GM10266 (cell line): Measurements from ENCODE around the gene AMBP.

Experiments
- DNase-seq: peaks from one replicate; pipeline ENCODE4 v3.0.0; 2012; ENCODE audit errors: extremely low spot score
- CTCF ChIP-seq: IDR thresholded peaks from 2 replicates; pipeline ENCODE4 v1.5.1; 2012; ENCODE audit warnings: mild to moderate bottlenecking, low read depth; ENCODE audit not compliant: control insufficient read depth, insufficient read depth; ENCODE audit errors: missing control alignments

The AMBP gene

DNA sequence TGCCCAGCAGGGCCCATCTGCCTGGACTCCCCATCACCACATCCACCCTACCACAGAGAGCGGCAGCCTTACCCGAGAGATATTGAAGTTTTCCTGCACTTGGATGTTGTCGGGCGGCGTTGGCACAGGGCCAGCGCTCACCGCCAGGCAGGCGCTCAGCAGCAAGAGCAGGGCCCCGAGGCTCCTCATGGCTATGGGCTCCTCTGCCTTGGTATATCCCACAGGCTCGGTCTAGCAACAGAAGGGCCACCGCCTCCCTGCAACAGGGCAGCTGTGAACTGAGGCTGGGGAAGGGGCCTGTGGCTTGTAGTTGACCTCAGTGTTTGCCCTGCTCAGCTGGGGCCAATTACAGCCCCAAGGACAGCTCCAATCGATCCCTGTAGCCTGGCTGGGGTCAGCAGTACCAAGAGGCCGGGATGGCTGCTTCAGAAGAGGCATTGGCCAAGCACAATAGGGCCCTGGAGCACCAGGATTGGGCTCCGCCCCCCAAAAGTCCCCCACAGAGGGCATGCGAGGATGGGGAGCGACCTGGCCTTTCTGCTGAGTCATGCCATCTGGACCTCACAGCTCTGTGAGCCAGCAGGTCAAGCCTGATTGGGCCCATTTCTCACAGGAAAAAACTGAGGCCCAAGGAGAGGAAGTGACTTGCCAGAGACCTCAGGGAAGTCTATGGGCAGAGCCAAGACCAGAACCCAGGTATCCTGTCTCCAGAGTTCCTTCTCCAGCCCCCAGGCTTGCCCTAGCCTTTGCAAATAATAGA, at the start of gene AMBP:
AMBP (minus strand) TSS at position 280 of the 760 bp plus-strand sequence; CDS start at position 189, 91 bp downstream.
- no peak for DNase-seq
- TF ChIP-seq CTCF = no peak

GRCh38 chr9:114126247-114127060, 48.4 kb upstream of the AMBP start:
- no peak for DNase-seq

GRCh38 chr9:114125476-114126013, 47.4 kb upstream of the AMBP start:
- no peak for TF ChIP-seq CTCF
- DNase-seq = no peak

More at GRCh38 chr9:114126247-114127060, 48.4 kb upstream of the AMBP start:
- TF ChIP-seq CTCF = no peak

- no peak for TF ChIP-seq CTCF
- no peak for DNase-seq
These were observed 46.8 kb upstream of the AMBP start for GRCh38 chr9:114124666-114125475.

- no peak for TF ChIP-seq CTCF
- DNase-seq = no peak
These were observed 46.0 kb upstream of the AMBP start for GRCh38 chr9:114124138-114124537.

DNA sequence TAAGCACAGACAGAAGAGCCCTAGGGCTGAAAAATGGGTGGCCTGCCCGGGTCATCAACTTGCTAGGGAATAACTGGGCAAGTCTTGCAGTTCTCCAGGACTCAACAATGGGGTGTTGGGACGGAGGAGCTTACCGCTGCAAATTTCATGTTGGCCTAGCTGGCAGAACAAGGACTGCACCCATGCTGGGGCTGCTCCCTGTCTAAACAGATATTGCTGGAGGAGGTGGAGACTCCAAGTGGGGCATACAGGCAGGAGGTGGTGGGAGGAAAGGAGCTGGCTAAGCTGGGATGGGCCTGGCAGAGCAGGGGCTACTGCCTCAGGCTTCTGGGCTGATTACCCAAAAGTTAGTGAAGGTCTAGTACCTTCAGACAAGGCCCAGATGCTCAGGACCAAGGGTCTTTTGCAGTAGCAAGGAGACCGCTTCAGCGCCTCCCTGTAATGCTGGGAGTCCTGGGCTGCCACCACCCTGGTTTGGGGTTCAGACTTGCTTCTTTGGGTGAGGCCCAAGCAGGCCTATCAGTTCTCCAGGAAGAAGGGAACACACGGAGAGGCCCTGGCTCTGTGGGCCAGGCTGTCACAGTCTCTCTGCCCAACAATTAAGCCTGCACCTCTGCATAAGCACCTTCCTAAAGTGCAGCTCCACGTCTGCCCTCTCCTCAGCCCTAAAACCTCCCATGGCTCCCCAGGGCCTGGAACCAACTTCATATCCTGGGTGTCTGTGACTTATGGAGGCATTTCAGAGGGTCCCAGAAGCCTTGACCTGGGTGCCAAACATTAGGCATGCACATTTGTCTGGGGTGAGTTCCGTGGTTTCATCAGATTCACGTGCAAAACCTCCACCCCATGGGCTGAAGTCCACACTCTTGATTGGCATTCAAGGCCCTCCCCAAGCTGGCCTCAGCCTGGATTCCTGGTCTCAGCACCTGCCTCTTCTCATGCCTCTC, 45.2 kb upstream of the AMBP start:
- no peak for TF ChIP-seq CTCF
- DNase-seq = no peak
